GM19372 (cell line): ENCODE data around the gene ELMOD3.

Source experiments
- ATAC-seq: cut with Tn5 transposase; IDR thresholded peaks from one replicate; pipeline ENCODE4 v1.9.1; 2021; ENCODE audit warnings: mild to moderate bottlenecking, low read depth, moderate library complexity; ENCODE audit not compliant: unreplicated experiment

ELMOD3 gene

DNA sequence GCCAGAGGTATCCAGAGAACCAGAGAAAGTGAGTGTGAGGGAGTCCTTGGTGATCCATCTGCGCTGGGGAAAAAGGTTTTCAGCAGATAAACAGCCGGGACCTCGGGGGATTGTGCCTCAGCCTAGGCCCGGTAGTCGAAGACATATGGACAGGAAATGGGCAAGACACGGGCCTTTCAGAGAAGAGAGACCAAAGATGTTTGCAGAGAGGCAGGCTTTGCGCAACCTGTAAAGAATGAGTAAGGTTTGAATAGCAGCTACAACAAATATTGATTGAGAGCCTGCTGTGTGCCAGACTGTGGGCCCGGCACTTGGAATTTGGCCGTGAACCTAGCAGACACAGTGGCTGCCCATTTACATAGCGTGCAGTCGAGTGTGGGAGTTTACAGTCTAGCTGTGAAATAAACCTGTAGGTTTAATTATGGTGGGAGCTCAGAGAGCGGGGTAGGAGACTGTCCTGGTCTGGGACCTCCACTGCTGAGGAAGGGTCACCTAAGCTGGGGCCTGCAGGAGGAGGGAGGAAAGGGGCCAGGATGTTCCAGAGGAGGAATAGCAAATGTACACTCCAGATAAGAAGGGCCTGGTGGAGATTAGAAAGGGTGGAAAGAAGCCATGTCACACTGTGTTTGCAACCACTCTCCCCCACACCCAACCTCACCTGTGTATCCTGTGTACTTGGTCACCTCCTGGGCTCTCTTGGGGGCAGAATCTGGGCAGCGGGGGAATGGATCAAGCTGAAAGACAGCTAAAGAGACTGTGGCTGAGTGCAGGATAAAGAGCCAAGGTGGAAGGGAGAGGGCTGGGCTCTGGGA is 66.9 kb downstream of the ELMOD3 start:
- no peak for ATAC-seq

DNA sequence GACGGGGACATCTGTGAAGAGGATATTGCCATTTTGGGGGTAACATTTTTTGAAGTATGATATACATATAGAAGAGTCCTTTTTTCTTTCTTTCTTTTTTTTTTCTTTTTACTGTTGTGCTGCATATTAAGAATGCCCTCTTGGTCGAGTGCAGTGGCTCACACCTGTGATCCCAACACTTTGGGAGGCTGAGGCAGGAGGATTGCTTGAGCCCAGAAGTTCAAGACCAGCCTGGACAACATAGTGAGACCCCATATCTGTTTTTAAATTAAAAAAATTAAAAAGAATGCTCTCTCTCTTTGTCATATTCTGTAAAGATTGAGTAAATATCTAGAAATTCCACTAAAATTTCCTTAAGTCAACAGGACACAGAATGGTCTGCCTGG is 67.5 kb downstream of the ELMOD3 start:
- no peak for ATAC-seq

DNA sequence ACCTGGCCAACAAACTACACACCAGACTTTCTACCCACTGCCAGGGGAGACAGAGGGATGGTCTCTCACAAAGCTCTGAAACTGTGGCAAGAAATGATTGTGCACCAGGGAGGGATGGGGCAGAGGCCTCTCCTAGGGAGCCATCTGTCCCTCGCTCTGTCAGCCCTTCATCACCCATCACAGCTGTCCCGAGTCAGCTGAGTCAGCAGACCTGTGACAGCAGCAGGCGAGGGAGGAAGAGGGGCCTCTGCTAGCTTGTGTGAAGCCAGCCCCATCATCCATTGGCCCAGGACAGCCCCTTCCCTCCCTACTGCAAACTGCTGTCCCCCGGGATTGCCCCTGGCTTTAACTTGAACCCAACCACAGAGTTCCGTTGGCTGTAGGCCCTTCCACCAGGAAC is 69.0 kb downstream of the ELMOD3 start:
- ATAC-seq = no peak

DNA sequence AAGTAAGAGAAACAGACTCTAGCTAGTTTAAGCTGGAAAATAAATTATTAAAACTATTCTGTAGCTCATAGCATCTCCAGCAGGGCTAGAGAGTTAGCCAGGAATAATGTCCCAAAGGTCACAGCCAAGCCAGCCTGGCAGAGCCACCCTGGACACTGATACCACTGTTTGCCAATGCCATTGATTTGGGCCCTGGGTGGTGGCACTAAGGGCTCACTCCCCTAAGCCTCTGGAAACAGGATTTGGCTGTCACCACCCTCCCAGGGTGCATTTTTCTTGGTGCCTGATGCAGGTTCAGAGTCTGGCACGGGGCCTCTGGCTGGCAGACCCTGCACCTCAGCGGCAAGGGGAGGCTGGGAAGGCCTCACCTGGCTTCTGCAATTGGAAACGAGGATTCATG is 71.0 kb downstream of the ELMOD3 start:
- no peak for ATAC-seq

DNA sequence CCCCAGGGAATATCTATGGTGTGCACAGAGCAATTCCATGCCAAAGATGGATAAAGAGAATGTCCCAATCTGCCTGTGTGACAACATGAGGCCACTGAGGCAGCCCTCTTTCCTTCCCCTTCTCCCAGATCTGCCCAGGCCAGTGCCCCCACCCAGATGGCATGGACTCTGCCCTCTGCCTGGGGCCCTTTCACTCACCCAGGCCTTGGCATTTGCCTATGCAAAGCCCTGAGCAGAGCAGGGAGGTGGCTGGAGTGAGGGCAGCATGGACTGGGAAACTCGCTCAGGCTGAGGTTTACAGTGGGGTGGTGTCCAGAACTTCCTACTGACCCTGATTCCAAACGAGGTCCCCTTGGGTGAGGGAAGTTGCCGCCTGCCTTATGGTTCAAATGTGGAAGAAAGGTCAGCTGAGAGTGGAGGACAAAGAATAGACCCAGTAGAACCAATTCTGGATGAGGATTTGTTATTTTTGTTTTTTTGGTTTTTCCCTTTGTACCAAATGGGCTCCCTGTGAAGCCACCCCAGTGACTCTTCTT is 72.8 kb downstream of the ELMOD3 start:
- ATAC-seq = no peak

DNA sequence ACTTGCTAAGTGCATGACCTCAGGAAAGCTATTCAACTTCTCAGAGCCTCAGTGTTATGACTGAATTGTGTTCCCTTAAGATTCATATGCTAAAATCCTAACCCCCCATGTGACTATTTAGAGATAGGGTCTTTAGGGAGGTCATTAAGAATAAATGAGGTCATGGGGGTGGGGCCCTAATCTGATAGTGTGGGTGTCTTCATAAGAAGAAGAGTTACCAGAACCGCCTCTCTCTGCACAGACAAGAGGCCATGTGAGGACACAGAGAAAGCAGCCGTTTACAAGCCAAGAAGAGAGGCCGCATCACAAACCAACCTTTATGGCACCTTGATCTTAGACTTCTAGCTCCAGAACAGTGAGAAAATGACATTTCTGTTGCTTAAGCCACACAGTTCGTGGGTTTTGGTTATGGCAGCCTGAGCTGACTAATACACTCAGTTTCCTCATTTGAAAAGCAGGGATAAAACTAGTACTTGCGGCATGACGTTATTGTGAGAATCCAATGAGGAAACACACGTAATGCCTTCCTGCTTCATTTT is 73.8 kb downstream of the ELMOD3 start:
- no peak for ATAC-seq

DNA sequence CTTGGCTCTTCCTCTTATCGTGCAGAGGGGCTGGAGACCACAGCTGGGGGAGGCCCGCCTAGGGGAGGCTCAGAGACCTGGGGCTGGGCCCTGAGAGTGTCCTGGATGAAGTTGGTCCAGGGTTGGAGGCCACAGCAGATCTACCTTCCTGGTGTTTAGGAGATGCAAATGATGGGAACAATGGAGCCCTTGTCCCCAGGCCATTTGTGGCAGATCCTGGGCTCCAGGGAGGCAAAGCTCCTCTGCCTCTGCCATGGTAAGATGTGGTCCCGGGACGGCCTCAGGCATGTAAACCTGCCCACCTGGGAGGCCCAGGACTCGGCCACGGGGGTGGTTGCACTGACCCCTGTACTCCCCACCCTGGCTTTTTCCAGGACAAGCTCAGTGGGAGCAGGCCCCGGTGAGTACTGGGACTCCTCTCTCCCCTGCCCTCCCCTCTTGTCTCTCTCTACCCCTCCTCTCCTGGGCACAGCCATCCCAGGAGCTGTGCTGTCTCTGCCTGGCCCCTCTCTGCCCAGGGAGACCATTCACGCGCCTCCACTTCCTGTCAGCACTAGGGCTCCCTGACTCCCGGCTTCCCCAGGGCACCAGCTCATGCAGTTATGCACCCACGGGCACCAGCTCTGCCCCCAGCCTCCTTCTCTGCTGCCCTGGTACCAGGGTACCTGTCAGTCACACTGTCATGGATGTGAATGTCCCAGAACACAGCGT is 74.8 kb downstream of the ELMOD3 start:
- no peak for ATAC-seq

DNA sequence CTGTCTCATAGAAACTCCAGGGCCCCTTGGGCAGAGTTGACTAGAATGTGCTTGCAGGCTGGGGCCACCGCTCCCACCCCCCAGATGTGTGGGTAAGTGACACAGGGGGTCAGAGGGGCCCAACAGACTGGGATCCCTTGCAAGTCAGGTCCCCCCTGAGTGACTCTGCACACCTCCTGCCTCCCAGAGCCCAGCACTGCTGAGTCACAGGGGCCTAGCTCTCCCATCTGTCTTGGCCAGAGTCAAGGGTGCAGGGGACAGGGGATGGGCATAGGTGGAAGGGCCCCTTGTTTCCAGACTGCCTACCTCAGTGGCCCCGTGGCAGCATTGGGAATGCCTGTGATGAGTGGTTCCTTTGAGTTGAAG is 75.3 kb downstream of the ELMOD3 start:
- ATAC-seq = no peak

DNA sequence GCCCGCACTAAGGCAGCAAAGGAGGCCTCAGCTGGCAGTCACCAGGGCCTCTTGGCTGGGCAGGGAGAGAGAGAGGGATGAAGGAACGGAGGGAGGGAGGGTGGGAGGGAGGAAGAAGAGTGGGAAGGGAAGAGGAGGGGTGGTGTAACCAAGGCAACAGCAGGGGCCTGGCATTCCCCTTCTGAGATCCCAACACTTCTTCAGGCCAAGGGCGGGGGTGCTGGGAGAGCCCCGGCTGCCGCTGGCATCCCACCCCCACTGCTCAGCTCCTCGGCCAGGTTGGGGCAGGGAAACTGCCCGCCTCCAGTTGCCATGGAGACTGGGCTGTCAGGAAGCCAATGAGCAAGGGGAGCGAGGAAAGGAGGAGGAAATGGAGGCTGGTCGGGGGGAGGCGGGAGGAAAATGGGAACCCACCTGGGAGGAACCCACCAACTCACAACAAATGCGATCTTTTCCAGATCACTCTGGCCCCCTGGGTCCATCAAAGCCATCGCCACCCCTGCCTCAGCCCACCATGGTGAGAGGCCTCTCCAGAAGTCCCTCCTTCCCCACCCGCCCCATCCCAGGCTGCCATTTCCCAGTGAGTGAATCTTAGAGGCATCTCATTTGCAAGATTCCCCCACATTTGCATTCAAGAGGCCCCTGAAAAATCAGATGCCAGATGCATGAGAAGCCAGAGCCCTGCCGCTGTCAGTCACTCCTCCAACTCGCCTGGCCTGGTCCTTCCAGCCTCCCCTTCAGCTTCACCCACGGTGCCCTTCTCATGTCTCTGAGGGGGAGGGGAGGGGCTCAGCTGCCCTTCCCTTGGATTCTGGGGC is 76.4 kb downstream of the ELMOD3 start:
- no peak for ATAC-seq

DNA sequence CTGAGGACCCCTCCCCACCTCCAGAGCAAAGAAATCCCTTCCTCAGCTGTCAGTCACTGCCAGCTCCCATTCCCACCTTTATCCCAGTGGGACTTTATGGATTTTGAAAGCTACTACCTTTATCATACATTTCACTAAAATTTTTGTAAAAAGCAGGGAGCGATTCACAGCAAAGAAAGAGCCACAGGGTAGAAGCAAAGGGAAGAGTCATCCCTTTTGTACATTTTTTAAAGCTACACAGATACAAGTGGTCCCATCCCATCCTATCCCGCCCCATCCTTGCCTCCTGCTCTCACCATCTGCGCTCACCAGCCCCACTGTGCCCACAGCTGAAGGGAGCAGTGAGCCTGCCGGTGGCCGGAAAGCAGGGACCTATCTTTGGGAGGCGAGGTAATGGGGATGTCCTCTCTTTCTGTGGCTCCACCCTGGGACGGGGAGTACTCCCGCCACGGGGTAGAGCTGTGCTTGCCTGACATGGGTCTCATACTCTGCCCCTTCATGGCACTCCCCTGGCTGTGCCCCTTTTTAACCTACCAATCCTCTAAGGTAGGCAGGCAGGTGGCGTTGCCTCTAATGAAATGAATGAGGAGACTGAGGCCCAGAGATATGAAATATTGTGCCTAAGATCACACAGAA is 77.1 kb downstream of the ELMOD3 start:
- ATAC-seq = no peak

DNA sequence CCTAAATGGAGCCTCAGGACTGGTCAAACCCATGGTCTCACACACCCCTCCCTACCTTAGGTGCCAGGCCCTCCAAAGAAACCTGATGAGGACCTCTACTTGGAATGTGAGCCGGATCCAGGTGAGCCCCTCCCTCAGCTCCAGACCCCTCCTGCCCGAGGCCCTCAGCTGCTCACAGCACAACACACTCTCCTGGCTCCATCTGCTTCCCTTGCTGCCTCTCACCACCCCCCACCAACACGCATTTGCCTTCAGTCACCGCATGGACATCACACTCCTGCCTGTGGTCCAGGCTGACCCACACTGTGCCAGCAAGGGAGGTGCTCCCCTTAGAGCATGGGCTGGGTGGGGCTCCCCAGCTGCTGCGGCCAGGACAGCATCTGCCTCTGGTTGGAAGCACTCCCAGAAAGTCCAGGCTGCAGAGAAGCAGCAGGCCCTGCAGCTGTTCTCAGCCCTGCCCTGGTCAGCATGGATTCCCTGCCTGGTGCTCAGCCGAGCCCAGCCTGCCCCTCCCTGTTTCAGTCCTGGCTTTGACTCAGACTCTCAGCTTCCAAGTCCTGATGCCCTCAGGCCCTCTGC is 79.0 kb downstream of the ELMOD3 start:
- ATAC-seq = no peak

DNA sequence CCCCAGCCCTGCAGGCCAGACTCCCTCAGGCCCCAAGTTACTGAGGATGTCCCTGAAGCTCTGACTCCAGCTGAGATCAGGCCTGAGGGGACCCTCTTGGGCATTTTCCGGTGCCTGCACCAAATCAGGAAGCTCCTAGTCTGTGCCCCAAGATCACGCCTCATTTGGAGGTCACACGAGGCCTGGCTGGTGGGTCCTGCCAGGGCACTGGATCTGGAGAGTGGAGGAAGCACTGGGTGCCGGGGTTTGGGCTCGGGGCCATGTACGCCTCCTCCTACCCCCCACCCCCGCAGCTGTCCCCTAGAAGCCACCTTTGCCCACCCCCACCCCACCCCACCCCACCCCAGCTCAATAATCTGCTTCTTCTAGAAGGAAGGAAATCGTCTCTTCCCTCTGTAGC is 80.1 kb downstream of the ELMOD3 start:
- ATAC-seq = no peak

DNA sequence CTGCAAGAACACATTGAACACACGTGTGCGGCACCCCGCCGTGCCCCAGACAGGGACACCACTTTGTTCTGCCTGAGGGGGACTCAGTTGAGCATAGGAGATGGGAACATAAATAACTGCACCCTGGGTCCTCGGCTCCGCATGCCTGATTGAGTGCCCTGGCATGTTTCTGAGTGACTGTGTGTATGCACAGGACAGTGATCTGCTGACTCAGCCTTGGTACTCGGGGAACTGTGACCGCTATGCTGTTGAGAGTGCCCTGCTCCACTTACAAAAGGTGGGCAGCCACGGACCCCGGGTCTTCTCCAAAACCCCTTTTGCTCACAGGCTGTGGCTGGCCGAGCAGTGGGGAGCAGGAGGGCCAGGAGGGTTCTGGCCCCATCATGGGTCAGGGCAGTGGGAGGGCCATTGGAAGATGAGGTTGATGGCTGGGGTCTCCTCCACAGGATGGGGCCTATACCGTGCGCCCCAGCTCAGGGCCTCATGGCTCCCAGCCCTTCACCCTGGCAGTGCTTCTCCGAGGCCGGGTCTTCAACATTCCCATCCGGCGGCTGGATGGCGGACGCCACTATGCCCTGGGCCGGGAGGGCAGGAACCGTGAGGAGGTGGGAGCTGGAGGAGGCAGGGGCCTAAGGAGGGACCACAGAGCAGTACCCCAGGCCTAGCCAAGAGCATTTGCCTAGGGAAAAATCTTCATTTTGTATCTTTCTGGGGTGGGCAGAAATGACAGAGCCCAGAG is 80.8 kb downstream of the ELMOD3 start:
- no peak for ATAC-seq

DNA sequence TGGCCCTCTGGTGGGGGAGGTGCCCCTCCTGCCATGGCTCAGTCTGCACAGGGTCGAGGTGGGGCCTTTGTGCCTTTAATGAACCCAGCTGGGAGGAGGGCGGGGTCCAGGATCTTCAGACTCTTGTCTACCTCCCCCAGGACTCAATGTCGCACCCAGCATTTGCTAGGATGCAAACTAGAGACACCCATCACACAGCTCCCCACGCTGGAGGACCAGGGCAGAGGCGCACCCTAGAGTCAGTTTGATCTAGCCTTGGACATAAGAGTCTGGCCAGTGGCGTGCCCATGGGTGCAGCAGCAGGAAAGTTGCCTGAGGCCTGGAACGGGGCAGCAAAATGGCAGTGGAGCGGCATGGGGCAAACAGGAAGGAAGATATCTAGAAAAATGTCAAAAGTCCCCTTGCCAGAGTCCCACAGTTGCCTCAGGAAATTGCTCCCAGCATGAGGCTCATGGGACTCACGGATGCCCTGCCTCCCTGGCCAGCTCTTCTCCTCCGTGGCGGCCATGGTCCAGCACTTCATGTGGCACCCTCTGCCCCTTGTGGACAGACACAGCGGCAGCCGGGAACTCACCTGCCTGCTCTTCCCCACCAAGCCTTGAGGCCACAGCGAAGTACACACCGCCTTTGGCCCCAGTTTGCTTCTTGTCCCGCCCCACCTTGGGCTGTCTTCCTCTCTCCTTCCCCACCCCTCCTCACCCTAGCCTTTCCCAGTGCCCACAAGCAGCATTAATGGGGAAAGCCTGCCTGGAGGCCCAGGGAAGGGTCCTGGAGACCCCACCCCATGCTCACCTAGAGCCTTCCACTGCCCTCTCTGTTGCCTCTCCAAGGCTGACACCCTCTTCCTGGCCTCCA is 81.6 kb downstream of the ELMOD3 start:
- ATAC-seq = no peak

DNA sequence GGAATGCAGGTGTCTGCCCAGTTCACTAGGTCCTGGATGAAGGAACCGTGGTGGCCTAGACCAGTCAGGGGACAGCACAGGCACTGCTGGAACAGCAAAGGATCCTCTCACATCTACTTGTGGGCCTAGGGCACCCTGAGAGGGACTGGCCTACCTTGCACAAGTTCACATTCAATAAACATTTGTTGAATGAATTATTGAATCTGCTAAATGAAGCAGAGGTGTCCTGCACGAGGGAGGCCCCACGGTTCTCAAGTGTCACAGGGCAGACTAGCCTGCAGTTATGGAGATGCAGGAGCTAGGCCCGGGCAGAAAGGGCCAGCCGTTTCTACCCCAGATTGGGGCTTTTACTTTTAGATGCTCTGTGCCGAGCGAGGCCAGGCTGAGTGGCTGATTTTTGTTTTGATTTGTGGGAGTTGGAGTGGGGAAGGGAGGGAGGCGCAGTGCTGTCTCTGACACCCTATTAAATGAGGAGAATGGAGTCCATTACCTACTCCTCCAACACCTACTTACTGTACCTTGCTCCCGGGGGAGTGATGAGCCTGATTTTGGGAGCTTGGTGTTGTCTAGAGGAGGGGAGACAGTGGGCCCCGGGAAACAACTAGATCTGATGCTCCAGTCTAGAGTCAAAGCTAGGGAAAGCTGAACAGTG is 82.4 kb downstream of the ELMOD3 start:
- ATAC-seq = no peak

DNA sequence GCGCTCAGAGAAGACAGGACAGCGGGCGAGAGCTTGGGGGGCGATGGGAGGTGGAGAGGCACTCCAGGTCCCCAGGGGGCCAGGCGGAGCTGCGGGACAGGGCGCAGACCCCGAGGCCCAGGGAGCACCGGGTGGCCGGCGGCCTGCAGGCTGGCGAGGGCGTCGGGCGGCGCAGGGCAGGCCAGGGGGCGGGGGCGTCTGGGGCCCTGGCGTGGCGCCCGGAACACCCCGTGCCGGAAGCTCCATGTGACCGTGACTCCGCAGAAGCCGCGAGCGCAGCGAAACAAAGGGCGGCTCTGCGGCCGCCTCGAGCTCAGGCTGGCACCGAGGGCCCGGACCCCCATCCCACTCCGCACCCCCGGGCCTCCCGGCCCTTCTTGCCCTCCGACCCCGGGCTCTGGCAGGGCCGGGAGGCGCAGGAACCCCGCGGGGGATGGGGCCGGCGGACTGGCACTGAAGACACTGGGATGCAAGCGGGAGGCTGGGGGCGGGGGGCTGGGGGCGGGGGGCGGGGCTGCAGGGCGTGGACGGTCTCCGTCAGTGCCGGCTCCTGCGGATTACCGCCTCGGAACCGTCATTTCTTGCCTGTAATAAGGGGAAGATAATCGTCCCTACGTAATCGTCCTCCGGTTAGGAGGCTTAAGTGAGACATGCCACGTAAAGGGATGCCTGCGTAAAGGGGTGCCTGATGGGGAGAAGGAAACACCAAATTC is 83.1 kb downstream of the ELMOD3 start:
- ATAC-seq = peak; percentile 69
